MM.1S (cell line): Measurements from ENCODE around the gene GRIK1.

ENCODE experiments used
- DNase-seq: peaks from one replicate; pipeline ENCODE4 v3.0.0-alpha.2; 2015
- H2AFZ ChIP-seq: fragments of 300-600 bp; sonication (generic); 2 replicates; pipeline ENCODE4 v1.6.0; 2016; ENCODE audit warnings: antibody characterized with exemption, low read length
- H3F3A ChIP-seq: fragments of 300-600 bp; sonication (generic); 2 replicates; pipeline ENCODE4 v1.6.1; 2016; ENCODE audit warnings: mild to moderate bottlenecking, antibody characterized with exemption, low read length, moderate library complexity, mixed read lengths; ENCODE audit not compliant: insufficient read depth
- H3K27ac ChIP-seq: fragments of 300-600 bp; sonication (generic); 2 replicates; pipeline ENCODE4 v1.5.1; 2016; ENCODE audit warnings: mild to moderate bottlenecking, low read length
- H3K27me3 ChIP-seq: fragments of 300-600 bp; sonication (generic); replicated peaks from 2 replicates; pipeline ENCODE4 v1.6.0; 2016; ENCODE audit warnings: low read length; ENCODE audit not compliant: insufficient read depth
- H3K36me3 ChIP-seq: fragments of 300-600 bp; sonication (generic); replicated peaks from 2 replicates; pipeline ENCODE4 v1.6.1; 2016; ENCODE audit warnings: mild to moderate bottlenecking, low read length, mixed read lengths; ENCODE audit not compliant: insufficient read depth
- H3K4me1 ChIP-seq: fragments of 300-600 bp; sonication (generic); 2 replicates; pipeline ENCODE4 v1.6.1; 2016; ENCODE audit warnings: low read length, mixed read lengths
- H3K4me2 ChIP-seq: fragments of 300-600 bp; sonication (generic); 2 replicates; pipeline ENCODE4 v1.6.0; 2016; ENCODE audit warnings: low read depth, low read length
- H3K4me3 ChIP-seq: fragments of 300-600 bp; sonication (generic); 2 replicates; pipeline ENCODE4 v1.5.1; 2016; ENCODE audit warnings: low read length, mixed read lengths
- H3K79me2 ChIP-seq: fragments of 300-600 bp; sonication (generic); 2 replicates; pipeline ENCODE4 v1.6.1; 2016; ENCODE audit warnings: mixed run types, low read length, mixed read lengths
- H3K9ac ChIP-seq: fragments of 300-600 bp; sonication (generic); 2 replicates; pipeline ENCODE4 v1.6.1; 2016; ENCODE audit warnings: low read length, mixed read lengths
- H3K9me2 ChIP-seq: fragments of 300-600 bp; sonication (generic); replicated peaks from 2 replicates; pipeline ENCODE4 v1.6.1; 2016; ENCODE audit warnings: mild to moderate bottlenecking, low read length, mixed read lengths; ENCODE audit not compliant: insufficient read depth
- H3K9me3 ChIP-seq: fragments of 300-600 bp; sonication (generic); replicated peaks from 2 replicates; pipeline ENCODE4 v1.6.1; 2016; ENCODE audit warnings: mild to moderate bottlenecking, low read length, mixed read lengths; ENCODE audit not compliant: insufficient read depth
- H4K20me1 ChIP-seq: fragments of 300-600 bp; sonication (generic); 2 replicates; pipeline ENCODE4 v1.6.1; 2016; ENCODE audit warnings: mild to moderate bottlenecking, low read length, moderate library complexity, mixed read lengths; ENCODE audit not compliant: insufficient read depth
- EZH2 ChIP-seq: fragments of 300-600 bp; sonication (generic); optimal IDR thresholded peaks from 2 replicates; pipeline ENCODE3; 2017; ENCODE audit warnings: low read depth, mild to moderate bottlenecking, antibody characterized with exemption, low read length, mixed read lengths
- EZH2phosphoT487 ChIP-seq: fragments of 300-600 bp; sonication (generic); IDR thresholded peaks from 2 replicates; pipeline ENCODE4 v1.6.1; 2018; ENCODE audit warnings: antibody characterized with exemption, low read length
- TF ChIP-seq, protein P1 (sequence below): fragments of 300-600 bp; sonication (generic); IDR thresholded peaks from 2 replicates; pipeline ENCODE4 v1.5.1; 2016; ENCODE audit warnings: antibody characterized with exemption, low read length, mixed read lengths

The GRIK1 gene

DNA sequence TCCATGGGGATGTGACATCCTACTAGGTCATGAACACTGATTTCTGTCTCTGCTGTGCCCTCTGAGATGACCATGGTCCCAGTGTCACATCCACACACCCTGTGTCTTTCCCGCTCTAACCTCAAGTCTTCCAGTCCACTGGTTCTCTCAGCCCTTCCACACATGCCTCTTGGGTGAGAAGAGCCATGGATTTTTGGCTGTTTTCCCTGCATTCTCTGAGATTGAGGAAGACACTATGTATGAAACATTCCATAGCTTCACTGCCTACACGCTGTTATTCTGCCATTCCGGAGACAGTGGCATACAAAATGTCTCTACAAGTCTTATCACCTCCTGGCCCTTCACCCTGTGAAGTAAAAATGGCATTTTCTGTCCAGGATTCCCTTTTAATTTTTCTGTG lies 393.7 kb downstream of the GRIK1 start:
- TF ChIP-seq EZH2 (no peak), EZH2phosphoT487 (no peak)
- TF ChIP-seq, protein P1, sequence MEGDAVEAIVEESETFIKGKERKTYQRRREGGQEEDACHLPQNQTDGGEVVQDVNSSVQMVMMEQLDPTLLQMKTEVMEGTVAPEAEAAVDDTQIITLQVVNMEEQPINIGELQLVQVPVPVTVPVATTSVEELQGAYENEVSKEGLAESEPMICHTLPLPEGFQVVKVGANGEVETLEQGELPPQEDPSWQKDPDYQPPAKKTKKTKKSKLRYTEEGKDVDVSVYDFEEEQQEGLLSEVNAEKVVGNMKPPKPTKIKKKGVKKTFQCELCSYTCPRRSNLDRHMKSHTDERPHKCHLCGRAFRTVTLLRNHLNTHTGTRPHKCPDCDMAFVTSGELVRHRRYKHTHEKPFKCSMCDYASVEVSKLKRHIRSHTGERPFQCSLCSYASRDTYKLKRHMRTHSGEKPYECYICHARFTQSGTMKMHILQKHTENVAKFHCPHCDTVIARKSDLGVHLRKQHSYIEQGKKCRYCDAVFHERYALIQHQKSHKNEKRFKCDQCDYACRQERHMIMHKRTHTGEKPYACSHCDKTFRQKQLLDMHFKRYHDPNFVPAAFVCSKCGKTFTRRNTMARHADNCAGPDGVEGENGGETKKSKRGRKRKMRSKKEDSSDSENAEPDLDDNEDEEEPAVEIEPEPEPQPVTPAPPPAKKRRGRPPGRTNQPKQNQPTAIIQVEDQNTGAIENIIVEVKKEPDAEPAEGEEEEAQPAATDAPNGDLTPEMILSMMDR = no peak
- Histone ChIP-seq H4K20me1 (no peaks in the 10 kb centered on the region), H3F3A (no peaks in the 10 kb centered on the region; the same call in 1 of the 2 replicates), H3K4me3 (no peak overlapping the region), H3K4me1 (no peaks in the 10 kb centered on the region), H3K9me2 (no peaks in the 10 kb centered on the region), H3K79me2 (no peaks in the 10 kb centered on the region), H3K36me3 (no peaks in the 10 kb centered on the region), H2AFZ (no peak overlapping the region), H3K9ac (no peak overlapping the region), H3K27ac (no peak overlapping the region), H3K9me3 (no peaks in the 10 kb centered on the region), H3K27me3 (no peaks in the 10 kb centered on the region), H3K4me2 (no peak overlapping the region)
- no peak for DNase-seq

GRCh38 chr21:29540289-29540688 lies 399.5 kb downstream of the GRIK1 start:
- Histone ChIP-seq H3K79me2 (no peaks in the 10 kb centered on the region), H3K27ac (no peak overlapping the region), H4K20me1 (no peaks in the 10 kb centered on the region), H3K9me2 (no peaks in the 10 kb centered on the region), H3K27me3 (no peaks in the 10 kb centered on the region), H3K4me1 (no peaks in the 10 kb centered on the region), H2AFZ (no peak overlapping the region), H3K4me3 (no peak overlapping the region), H3K9ac (no peak overlapping the region), H3F3A (no peaks in the 10 kb centered on the region; the same call in 1 of the 2 replicates), H3K9me3 (no peaks in the 10 kb centered on the region), H3K36me3 (no peaks in the 10 kb centered on the region), H3K4me2 (no peak overlapping the region)
- DNase-seq = no peak
- no peak for TF ChIP-seq EZH2phosphoT487
- TF ChIP-seq EZH2 = no peak
- TF ChIP-seq, protein P1 = no peak

DNA sequence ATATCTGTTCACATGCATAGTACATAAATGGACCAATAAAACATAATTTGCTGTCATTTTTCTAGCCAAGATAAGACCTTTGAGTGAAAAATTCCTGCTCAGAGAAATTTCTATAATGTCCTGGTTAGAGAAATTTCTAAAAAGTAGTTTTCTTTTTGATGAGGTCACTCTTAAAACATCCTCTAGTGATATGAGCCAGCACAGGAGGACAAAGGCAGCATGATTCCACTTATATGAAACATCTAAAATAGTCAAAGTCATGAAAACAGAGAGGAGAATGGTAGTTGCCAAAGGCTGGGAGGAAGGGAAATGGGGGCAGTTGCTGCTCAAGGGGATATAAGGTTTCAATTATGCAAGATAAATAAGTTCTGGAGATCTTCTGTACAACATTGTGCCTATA lies 401.7 kb downstream of the GRIK1 start:
- H2AFZ ChIP-seq = no peak overlapping the region
- H3K9me3 ChIP-seq = no peaks in the 10 kb centered on the region
- H3F3A ChIP-seq = no peaks in the 10 kb centered on the region; the same call in 1 of the 2 replicates
- no peaks in the 10 kb centered on the region for H3K36me3 ChIP-seq
- no peaks in the 10 kb centered on the region for H3K9me2 ChIP-seq
- H3K4me3 ChIP-seq = no peak overlapping the region
- no peak overlapping the region for H3K9ac ChIP-seq
- no peaks in the 10 kb centered on the region for H3K4me1 ChIP-seq
- no peaks in the 10 kb centered on the region for H4K20me1 ChIP-seq
- no peak overlapping the region for H3K4me2 ChIP-seq
- no peak overlapping the region for H3K27ac ChIP-seq
- TF ChIP-seq, protein P1 = no peak
- TF ChIP-seq EZH2 = no peak
- TF ChIP-seq EZH2phosphoT487 = no peak
- no peak for DNase-seq
- H3K27me3 ChIP-seq = no peaks in the 10 kb centered on the region
- no peaks in the 10 kb centered on the region for H3K79me2 ChIP-seq
